Measurements from ENCODE around the gene ODC1.
A peak's percentile ranks its signal among the peaks of the same experiment; 100 is the strongest.

The ODC1 gene

GRCh38 chr2:10439185-10439879, 8.8 kb downstream of the ODC1 start:
- no peak for TF ChIP-seq ZNF274 (IDR thresholded peaks at IDR 0.05; ENCODE audit: low read depth, low read length)
- no peak overlapping the region for H3K4me3 ChIP-seq (ENCODE audit: low read length)

GRCh38 chr2:10438688-10439087, 9.4 kb downstream of the ODC1 start:
- TF ChIP-seq ZNF274 (IDR thresholded peaks at IDR 0.05; ENCODE audit: low read depth, low read length): no peak

GRCh38 chr2:10437806-10438205, 10.3 kb downstream of the ODC1 start:
- H3K4me3 ChIP-seq (ENCODE audit: low read length): no peak overlapping the region
- TF ChIP-seq ZNF274 (IDR thresholded peaks at IDR 0.05; ENCODE audit: low read depth, low read length): no peak

More at GRCh38 chr2:10438688-10439087, 9.4 kb downstream of the ODC1 start:
- H3K4me3 ChIP-seq (ENCODE audit: low read length): no peak overlapping the region

GRCh38 chr2:10436583-10437110, 11.5 kb downstream of the ODC1 start:
- H3K4me3 ChIP-seq (ENCODE audit: low read length): no peak overlapping the region
- TF ChIP-seq ZNF274 (IDR thresholded peaks at IDR 0.05; ENCODE audit: low read depth, low read length): no peak

- H3K4me3 ChIP-seq (ENCODE audit: low read length): no peak overlapping the region
- no peak for TF ChIP-seq ZNF274 (IDR thresholded peaks at IDR 0.05; ENCODE audit: low read depth, low read length)
These were observed 12.3 kb downstream of the ODC1 start for GRCh38 chr2:10435820-10436204.

- no peak overlapping the region for H3K4me3 ChIP-seq (ENCODE audit: low read length)
- no peak for TF ChIP-seq ZNF274 (IDR thresholded peaks at IDR 0.05; ENCODE audit: low read depth, low read length)
These were observed 13.0 kb downstream of the ODC1 start for GRCh38 chr2:10434886-10435819.

GRCh38 chr2:10433947-10434885, 13.9 kb downstream of the ODC1 start:
- no peak overlapping the region for H3K4me3 ChIP-seq (ENCODE audit: low read length)
- no peak for TF ChIP-seq ZNF274 (IDR thresholded peaks at IDR 0.05; ENCODE audit: low read depth, low read length)

GRCh38 chr2:10433264-10433946, 14.7 kb downstream of the ODC1 start:
- no peak overlapping the region for H3K4me3 ChIP-seq (ENCODE audit: low read length)
- no peak for TF ChIP-seq ZNF274 (IDR thresholded peaks at IDR 0.05; ENCODE audit: low read depth, low read length)

GRCh38 chr2:10432311-10433181, 15.6 kb downstream of the ODC1 start:
- peak overlapping the region; percentile 42; the same call in 1 of the 2 replicates for H3K4me3 ChIP-seq (ENCODE audit: low read length)
- TF ChIP-seq ZNF274 (IDR thresholded peaks at IDR 0.05; ENCODE audit: low read depth, low read length): no peak

GRCh38 chr2:10431797-10432196, 16.3 kb downstream of the ODC1 start:
- H3K4me3 ChIP-seq (ENCODE audit: low read length): peak overlapping the region; percentile 42; the same call in 1 of the 2 replicates
- TF ChIP-seq ZNF274 (IDR thresholded peaks at IDR 0.05; ENCODE audit: low read depth, low read length): no peak

GRCh38 chr2:10430886-10431622, 17.1 kb downstream of the ODC1 start:
- H3K4me3 ChIP-seq (ENCODE audit: low read length): no peak overlapping the region
- TF ChIP-seq ZNF274 (IDR thresholded peaks at IDR 0.05; ENCODE audit: low read depth, low read length): no peak

- no peak overlapping the region for H3K4me3 ChIP-seq (ENCODE audit: low read length)
- TF ChIP-seq ZNF274 (IDR thresholded peaks at IDR 0.05; ENCODE audit: low read depth, low read length): no peak
These were observed 19.2 kb downstream of the ODC1 start for GRCh38 chr2:10428924-10429323.
